Forelimb muscle (tissue), 1 donor: ENCODE results near the gene CPLX3. TPM values are rescaled to one million over a fixed set of nuclear protein-coding genes. Genes with fewer than 3 reads are reported as not detected.

ENCODE experiments used
- DNase-seq: peaks from one replicate; pipeline ENCODE4 v3.0.0-alpha.2; 2013; ENCODE audit warnings: low read depth
- polyA plus RNA-seq: library from polyadenylated mRNA; unstranded; fragments of 120-200 nt; gene quantifications from one replicate; pipeline ENCODE4 v1.2.1, GENCODE V29; 2013; ENCODE audit not compliant: insufficient read length

CPLX3 gene
- polyA plus RNA-seq, 1 donor = not detected

DNA sequence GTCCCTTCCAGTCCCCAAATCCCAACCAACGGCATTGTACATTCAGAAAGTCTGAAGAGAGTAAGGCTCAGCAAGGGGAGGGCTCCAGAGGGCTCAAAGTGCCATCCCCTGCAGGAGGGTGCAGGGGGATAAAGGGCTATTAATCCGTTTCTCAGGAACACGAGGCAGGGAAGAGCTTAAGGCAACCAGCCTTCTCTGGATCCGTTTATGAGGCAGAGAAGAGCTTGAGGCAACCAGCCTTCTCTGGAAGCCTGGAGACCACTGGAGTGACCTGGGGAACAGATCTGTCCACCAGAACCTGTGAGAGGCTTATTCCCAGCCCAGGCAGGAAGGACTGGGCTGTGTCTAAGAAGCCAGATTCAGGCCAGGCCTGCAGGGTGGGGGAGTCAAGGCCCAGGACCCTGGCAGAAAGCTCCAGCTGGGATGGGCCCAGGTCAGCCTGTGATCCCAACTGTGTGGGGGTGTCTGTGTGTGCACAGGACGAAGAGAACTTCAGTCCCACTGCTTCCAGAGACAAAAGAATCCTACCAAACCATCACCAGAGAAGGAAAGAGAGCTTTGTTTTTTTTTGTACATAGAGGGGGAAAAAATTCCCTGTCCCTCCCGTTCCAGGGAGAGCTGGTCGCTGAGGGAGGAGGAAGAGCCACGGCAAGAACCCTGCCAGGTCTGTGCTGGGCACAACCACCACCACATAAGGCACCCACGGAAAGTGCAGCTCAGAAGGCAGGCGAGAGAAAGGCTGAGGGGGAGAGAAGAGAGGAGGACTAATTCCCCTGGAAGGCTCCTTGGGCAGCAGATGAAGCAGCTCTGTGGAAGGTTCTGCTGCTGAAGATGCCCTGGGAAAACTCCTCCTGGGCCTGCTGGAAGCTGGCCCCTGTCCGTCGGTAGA lies 18.1 kb downstream of the CPLX3 start:
- DNase-seq = no peak

DNA sequence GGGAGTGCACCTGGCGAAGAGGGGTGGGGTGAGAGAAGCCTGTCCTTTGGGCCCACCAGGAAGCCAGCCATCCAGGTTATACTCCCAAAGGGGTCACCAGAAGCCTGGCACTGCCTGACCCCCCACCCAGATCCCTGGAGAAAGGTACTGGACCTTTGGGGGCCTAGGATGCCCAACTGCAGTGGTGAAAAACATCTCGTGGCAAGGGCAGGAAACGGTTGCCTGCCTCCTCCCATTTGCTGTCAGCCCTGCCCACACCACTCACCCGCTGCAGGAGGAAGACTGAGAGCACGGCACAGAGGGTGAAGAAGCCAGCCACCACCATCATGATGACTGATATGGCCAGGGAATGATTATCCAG lies 18.8 kb downstream of the CPLX3 start:
- DNase-seq = no peak

DNA sequence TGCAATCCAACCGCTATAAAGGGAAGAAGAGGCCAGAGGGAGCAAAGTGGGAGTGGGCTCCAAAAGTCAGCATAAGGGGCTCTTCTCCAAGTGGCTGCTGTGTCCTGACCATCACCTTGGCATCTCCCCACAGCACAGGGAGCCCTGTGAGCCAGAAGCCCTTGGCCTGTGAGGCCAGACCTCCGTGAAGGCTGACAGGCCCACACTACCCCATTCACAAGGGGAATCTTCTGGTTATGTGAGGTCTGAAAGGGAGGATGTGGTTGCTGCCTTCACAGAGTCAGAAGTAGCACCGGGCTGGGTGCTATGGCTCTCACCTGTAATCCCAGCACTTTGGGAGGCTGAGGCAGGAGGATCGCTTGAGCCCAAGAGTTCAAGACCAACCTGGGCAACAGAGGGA lies 19.2 kb downstream of the CPLX3 start:
- no peak for DNase-seq

- DNase-seq = no peak
Observed at GRCh38 chr15:74847432-74847831, 21.0 kb downstream of the CPLX3 start.

GRCh38 chr15:74850393-74850792 lies 24.0 kb downstream of the CPLX3 start:
- DNase-seq = no peak

GRCh38 chr15:74851960-74852359 lies 25.5 kb downstream of the CPLX3 start:
- DNase-seq = no peak

- no peak for DNase-seq
Observed at GRCh38 chr15:74854453-74855022, 28.1 kb downstream of the CPLX3 start.

DNA sequence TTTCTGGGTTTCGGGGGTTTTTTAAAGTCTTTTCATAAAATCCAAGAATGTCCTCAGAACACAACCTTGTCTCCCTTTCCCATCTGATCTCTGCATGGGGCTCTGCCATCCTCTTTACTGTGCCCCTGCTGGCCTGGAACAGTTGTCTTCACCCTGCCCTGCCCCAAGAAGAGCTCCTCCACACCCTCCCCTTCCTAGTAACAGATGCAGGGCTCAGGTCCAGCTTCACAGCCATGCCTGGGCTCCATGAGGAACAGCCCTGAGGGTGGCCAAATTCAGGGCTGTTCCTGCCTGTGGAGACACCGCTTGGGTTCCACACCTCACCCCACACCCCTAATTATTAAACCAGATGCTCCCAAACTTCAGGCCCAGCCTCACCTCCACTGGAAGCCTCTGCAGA lies 29.4 kb downstream of the CPLX3 start:
- DNase-seq = no peak

- no peak for DNase-seq
Observed at GRCh38 chr15:74856537-74856936, 30.1 kb downstream of the CPLX3 start.

DNA sequence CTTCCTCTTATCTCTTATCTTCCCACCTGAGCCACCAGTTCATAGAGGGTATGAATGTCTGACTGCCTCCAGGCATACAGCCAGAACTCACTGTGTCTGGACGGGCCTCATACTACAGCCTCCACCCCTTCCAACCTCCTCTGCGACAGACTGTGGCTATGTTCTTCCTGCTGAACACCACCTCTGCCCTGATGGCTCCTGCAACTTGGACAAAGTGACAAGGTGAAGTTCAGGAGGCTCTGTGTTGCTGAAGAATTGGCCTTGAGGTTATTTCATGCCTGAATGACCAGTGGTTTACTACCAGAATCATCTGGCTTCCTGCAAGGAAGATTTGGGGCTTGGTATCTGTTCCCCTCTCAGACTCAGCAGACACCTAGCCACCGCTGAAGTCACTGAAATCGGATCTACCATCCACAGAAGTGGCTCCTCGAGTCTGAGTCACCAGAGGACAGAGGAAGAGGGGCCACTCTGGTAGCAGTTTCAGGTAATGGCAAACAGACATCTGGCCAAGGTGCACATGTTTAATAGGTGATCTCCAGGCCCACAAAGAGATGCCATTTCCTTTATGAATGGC lies 30.7 kb downstream of the CPLX3 start:
- no peak for DNase-seq

DNA sequence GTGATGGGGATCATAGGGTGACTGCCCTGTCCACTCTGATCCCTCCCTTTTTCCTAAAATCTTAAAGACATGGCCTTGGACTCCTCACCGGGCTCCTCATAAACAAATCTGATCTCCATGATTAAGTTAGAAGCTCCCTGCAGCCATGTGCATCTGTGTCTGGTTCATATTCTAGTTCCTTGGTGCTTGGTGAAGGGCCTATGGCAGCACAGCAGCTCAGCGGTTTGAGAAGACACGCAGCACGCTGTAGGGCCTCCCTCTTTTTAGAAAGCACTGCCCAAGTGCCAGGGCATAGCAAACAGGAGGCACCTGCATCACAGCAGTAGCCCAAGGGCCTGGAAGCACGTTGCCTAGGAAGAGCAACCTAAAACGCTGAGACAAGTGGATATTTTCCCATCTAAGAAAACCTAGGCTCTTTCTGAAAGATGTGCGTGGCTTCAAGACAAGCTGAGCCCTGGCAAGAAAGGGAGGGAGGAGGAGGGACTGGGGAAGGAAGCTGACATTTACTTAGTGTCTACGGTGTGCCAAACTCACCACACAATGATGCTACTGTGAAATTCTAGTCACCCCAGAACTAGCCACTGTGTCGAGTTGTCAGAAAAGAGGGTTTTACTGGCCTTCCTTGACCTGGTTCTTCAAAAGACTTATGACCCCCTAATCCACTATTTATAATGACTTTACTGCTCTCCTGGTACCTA lies 31.4 kb downstream of the CPLX3 start:
- no peak for DNase-seq

DNA sequence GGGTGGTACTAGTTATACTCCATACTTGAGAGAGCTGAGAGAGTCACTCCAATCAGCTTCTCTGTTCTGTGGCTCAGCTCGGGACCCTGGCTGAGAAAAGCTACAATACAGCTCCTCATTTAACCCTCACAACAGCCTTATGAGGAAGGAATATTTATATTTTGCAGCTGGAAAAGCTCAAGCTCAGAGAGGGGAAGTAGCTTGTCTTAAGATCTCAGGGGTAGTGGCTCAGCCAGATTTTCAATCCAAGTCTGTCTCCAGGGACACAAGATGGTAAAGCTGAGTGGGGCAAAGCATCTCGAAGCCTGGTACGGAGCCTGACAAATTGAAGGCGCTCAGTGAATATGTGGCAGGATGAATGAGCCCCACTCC lies 31.9 kb downstream of the CPLX3 start:
- DNase-seq = no peak

DNA sequence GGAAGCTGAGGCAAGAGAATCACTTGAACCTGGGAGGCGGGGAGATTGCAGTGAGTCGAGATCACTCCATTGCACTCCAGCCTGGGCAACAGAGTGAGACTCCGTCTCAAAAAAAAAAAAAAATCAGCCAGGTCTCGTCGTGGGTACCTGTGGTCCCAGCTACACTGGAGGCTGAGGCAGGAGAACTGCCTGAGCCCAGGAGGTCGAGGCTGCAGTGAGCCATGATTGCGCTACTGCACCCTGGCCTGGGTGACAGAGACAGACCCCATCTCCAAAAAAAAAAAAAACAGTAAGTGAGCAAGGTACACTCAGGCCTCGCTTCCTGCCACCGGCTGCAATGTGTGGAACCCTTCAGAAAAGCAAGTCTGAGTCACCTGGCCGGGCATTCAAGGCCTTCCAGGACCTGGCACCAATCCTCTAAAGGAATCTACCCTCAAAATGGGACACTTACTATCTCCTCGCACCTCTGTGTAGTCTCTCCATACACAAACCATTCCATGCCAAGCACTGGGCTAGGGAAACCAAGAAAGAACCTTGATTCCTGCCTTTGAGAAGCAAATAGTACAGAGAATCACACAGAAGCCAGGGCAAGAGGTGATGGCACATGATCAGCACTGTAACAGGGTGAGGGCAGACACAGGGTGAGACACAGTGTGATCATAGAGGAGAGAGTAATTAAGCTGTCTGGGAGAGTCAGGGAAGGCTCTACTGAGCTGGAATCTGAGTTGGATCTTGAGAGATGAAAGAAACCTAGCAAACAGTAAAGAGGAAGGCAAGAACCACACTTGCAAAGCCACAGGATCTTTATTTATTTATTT lies 37.0 kb downstream of the CPLX3 start:
- DNase-seq = no peak

GRCh38 chr15:74864296-74864695 lies 37.9 kb downstream of the CPLX3 start:
- DNase-seq = no peak

DNA sequence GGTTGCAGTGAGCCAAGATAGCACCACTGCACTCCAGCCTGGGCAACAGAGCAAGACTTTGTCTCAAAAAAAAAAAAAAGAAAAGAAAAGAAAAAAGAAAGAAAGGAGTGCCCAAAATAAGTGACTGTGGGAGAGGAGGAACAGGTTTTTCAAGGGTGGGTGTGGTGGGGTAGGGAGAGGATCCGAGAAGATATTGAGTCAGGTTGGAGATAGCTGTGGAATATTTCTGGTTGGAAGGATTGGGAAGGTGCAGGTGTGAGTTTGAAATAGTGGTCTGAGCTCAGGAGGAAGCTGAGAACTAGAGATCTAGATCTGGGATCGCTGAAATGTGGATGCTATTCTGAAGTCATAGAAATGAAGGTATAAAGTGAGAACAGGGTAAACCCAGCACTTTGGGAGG lies 38.9 kb downstream of the CPLX3 start:
- DNase-seq = no peak

DNA sequence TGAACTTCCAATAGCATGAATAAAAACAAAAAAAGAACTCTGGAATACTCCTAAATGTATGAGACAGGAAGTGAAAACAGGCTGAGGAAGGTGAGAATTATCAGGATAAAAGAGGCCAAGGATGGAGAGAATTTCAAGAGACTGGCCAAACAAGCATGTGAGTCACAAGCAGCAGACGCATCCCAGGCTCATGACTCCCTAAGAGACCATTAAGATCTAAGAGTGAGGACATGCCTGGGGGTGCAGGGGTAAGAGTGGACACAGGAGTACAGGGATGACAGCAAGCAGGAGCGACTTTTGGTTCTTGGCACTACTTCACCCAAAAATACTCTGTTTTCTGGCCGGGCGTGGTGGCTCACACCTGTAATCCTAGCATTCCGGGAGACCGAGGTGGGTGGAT lies 39.7 kb downstream of the CPLX3 start:
- DNase-seq = no peak

GRCh38 chr15:74867466-74868038 lies 41.1 kb downstream of the CPLX3 start:
- no peak for DNase-seq

DNA sequence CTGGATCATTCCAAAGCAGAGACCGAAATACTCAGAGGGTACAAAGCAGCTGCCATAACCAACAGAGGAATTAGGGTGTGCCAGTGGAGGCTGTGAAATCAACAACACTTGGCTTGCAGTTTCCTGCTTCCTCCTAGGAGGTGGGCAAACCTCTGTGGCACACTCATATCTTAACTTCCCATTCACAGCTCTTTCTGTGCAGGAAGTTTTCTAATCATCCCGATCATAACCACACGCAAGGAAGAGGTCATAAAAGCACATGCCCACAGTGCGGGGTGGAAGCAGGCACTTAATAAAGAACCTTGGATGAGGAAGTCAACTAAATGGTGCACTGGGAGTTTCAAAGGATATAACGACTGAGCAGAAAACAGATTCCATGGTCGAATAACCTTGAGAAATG lies 41.6 kb downstream of the CPLX3 start:
- no peak for DNase-seq

GRCh38 chr15:74869372-74869725 lies 42.9 kb downstream of the CPLX3 start:
- DNase-seq = no peak

DNA sequence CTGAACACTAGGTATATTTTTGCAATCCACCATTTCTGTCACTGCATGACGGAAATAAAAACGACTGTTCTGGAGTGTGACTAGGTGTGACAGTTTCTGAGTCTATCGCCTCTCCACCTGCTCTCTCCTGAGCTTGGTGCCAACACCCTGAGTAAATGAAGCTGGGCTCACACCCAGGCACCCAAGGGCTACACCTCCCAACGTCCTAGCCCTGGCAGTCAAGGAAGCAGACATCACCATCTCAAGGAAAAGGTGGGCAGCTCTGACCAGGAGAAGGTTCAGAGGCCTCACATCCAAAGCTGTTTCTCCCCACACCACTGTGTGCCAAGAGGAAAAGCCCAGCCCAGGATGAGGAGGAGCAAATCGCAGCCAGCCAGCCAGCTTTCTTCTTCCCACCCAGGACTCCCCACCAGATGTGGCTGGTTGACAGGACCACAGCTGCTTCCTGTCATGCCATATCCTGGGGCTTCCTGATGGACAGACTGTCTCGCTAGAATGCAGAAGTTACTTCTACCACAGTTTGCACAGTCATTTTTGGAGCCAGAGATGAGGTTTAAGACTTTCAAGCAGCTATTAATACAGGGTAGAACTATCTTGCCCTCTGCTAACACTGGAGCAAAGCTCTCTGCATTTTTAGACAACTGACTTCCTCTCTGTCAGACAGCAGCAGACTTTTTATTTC lies 43.4 kb downstream of the CPLX3 start:
- no peak for DNase-seq
